MM.1S (cell line): ENCODE measurements around the gene KANSL2.

ENCODE experiments used
- DNase-seq: peaks from one replicate; pipeline ENCODE4 v3.0.0-alpha.2; 2015
- H2AFZ ChIP-seq: fragments of 300-600 bp; sonication (generic); 2 replicates; pipeline ENCODE4 v1.6.0; 2016; ENCODE audit warnings: antibody characterized with exemption, low read length
- H3F3A ChIP-seq: fragments of 300-600 bp; sonication (generic); 2 replicates; pipeline ENCODE4 v1.6.1; 2016; ENCODE audit warnings: mild to moderate bottlenecking, antibody characterized with exemption, low read length, moderate library complexity, mixed read lengths; ENCODE audit not compliant: insufficient read depth
- H3K27ac ChIP-seq: fragments of 300-600 bp; sonication (generic); 2 replicates; pipeline ENCODE4 v1.5.1; 2016; ENCODE audit warnings: mild to moderate bottlenecking, low read length
- H3K27me3 ChIP-seq: fragments of 300-600 bp; sonication (generic); replicated peaks from 2 replicates; pipeline ENCODE4 v1.6.0; 2016; ENCODE audit warnings: low read length; ENCODE audit not compliant: insufficient read depth
- H3K36me3 ChIP-seq: fragments of 300-600 bp; sonication (generic); replicated peaks from 2 replicates; pipeline ENCODE4 v1.6.1; 2016; ENCODE audit warnings: mild to moderate bottlenecking, low read length, mixed read lengths; ENCODE audit not compliant: insufficient read depth
- H3K4me1 ChIP-seq: fragments of 300-600 bp; sonication (generic); 2 replicates; pipeline ENCODE4 v1.6.1; 2016; ENCODE audit warnings: low read length, mixed read lengths
- H3K4me2 ChIP-seq: fragments of 300-600 bp; sonication (generic); 2 replicates; pipeline ENCODE4 v1.6.0; 2016; ENCODE audit warnings: low read depth, low read length
- H3K4me3 ChIP-seq: fragments of 300-600 bp; sonication (generic); 2 replicates; pipeline ENCODE4 v1.5.1; 2016; ENCODE audit warnings: low read length, mixed read lengths
- H3K79me2 ChIP-seq: fragments of 300-600 bp; sonication (generic); 2 replicates; pipeline ENCODE4 v1.6.1; 2016; ENCODE audit warnings: mixed run types, low read length, mixed read lengths
- H3K9ac ChIP-seq: fragments of 300-600 bp; sonication (generic); 2 replicates; pipeline ENCODE4 v1.6.1; 2016; ENCODE audit warnings: low read length, mixed read lengths
- H3K9me2 ChIP-seq: fragments of 300-600 bp; sonication (generic); replicated peaks from 2 replicates; pipeline ENCODE4 v1.6.1; 2016; ENCODE audit warnings: mild to moderate bottlenecking, low read length, mixed read lengths; ENCODE audit not compliant: insufficient read depth
- H3K9me3 ChIP-seq: fragments of 300-600 bp; sonication (generic); replicated peaks from 2 replicates; pipeline ENCODE4 v1.6.1; 2016; ENCODE audit warnings: mild to moderate bottlenecking, low read length, mixed read lengths; ENCODE audit not compliant: insufficient read depth
- H4K20me1 ChIP-seq: fragments of 300-600 bp; sonication (generic); 2 replicates; pipeline ENCODE4 v1.6.1; 2016; ENCODE audit warnings: mild to moderate bottlenecking, low read length, moderate library complexity, mixed read lengths; ENCODE audit not compliant: insufficient read depth
- CTCF ChIP-seq: fragments of 300-600 bp; sonication (generic); IDR thresholded peaks from 2 replicates; pipeline ENCODE4 v1.5.1; 2016; ENCODE audit warnings: antibody characterized with exemption, low read length, mixed read lengths
- EZH2 ChIP-seq: fragments of 300-600 bp; sonication (generic); optimal IDR thresholded peaks from 2 replicates; pipeline ENCODE3; 2017; ENCODE audit warnings: low read depth, mild to moderate bottlenecking, antibody characterized with exemption, low read length, mixed read lengths
- EZH2phosphoT487 ChIP-seq: fragments of 300-600 bp; sonication (generic); IDR thresholded peaks from 2 replicates; pipeline ENCODE4 v1.6.1; 2018; ENCODE audit warnings: antibody characterized with exemption, low read length

KANSL2 gene

GRCh38 chr12:48640854-48641253 lies 41.2 kb downstream of the KANSL2 start:
- no peak for DNase-seq
- Histone ChIP-seq H4K20me1 (no peaks in the 10 kb centered on the region), H2AFZ (no peak overlapping the region), H3K79me2 (no peaks in the 10 kb centered on the region), H3K27ac (no peak overlapping the region), H3K4me3 (no peak overlapping the region), H3K36me3 (no peaks in the 10 kb centered on the region), H3K4me2 (no peak overlapping the region), H3K9me3 (no peaks in the 10 kb centered on the region), H3K4me1 (no peaks in the 10 kb centered on the region), H3F3A (no peaks in the 10 kb centered on the region), H3K27me3 (no peaks in the 10 kb centered on the region), H3K9me2 (no peaks in the 10 kb centered on the region), H3K9ac (no peak overlapping the region)
- TF ChIP-seq EZH2phosphoT487 (no peak), EZH2 (no peak), CTCF (no peak)

GRCh38 chr12:48640428-48640827 lies 41.6 kb downstream of the KANSL2 start:
- Histone ChIP-seq H3K9me2 (no peaks in the 10 kb centered on the region), H3K27ac (no peak overlapping the region), H3K4me3 (no peak overlapping the region), H4K20me1 (no peaks in the 10 kb centered on the region), H3K4me1 (no peaks in the 10 kb centered on the region), H3K27me3 (no peaks in the 10 kb centered on the region), H3F3A (no peaks in the 10 kb centered on the region), H2AFZ (no peak overlapping the region), H3K79me2 (no peaks in the 10 kb centered on the region), H3K9ac (no peak overlapping the region), H3K9me3 (no peaks in the 10 kb centered on the region), H3K4me2 (no peak overlapping the region), H3K36me3 (no peaks in the 10 kb centered on the region)
- no peak for TF ChIP-seq EZH2
- TF ChIP-seq EZH2phosphoT487 = no peak
- no peak for TF ChIP-seq CTCF
- DNase-seq = no peak

GRCh38 chr12:48631071-48631470 lies 51.0 kb downstream of the KANSL2 start:
- Histone ChIP-seq H3K27me3 (no peaks in the 10 kb centered on the region), H3K9me2 (no peaks in the 10 kb centered on the region), H3K4me3 (no peak overlapping the region), H3K36me3 (no peaks in the 10 kb centered on the region), H3K9ac (no peak overlapping the region), H3K9me3 (no peaks in the 10 kb centered on the region), H3K4me2 (no peak overlapping the region), H3K4me1 (no peaks in the 10 kb centered on the region), H4K20me1 (no peaks in the 10 kb centered on the region), H3K27ac (no peak overlapping the region), H2AFZ (no peak overlapping the region), H3K79me2 (no peaks in the 10 kb centered on the region), H3F3A (no peaks in the 10 kb centered on the region)
- TF ChIP-seq EZH2 (no peak), CTCF (no peak), EZH2phosphoT487 (no peak)
- no peak for DNase-seq
